LoVo (cell line): Measurements from ENCODE around the gene IL26.

Source experiments
- DNase-seq: peaks from one replicate; pipeline ENCODE4 v3.0.0-alpha.2; 2016; ENCODE audit warnings: low spot score

IL26 gene, protein sequence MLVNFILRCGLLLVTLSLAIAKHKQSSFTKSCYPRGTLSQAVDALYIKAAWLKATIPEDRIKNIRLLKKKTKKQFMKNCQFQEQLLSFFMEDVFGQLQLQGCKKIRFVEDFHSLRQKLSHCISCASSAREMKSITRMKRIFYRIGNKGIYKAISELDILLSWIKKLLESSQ

DNA sequence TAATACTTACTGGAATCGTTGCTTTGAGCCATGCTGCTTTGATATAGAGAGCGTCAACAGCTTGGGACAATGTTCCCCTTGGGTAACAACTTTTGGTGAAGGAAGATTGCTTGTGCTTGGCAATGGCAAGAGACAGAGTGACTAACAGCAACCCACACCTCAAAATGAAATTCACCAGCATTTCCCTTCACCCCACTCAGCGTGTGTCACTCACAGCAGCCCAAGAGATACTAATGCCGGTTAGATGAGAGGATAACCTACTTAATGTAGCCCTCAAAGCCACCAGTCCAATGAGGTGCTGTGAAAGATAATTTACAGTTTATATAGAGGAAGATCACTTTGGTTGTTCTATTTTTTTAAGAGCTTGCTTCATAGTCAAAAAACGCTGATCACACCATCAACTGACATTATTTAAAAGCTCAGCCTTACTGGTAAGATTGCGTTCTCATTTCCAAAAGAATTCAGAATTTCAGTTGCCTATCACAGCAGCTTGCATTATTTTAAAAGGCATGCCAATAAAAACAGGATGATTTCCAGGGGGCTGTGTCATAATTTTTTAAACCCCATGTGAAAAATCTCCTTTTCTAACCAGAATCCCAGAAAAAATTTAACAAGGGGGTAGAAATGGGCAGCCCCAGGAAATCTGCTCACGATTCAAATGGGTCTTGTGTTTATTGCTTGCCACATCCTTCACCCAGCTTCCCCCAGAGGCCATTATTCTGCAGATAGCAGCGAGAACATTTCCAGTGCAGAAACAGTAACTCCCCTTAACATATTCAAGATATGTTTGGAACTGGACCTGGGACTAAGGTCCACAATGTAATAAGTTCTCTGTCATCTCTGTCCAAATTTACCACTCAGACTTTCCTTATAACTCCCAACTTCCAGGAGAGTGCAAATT, at the start of gene IL26:
Gene IL26, minus strand, starts transcription at position 235 of the 901 bp plus-strand sequence. Its CDS starts 54 bp downstream, at position 181.
- no peak for DNase-seq

DNA sequence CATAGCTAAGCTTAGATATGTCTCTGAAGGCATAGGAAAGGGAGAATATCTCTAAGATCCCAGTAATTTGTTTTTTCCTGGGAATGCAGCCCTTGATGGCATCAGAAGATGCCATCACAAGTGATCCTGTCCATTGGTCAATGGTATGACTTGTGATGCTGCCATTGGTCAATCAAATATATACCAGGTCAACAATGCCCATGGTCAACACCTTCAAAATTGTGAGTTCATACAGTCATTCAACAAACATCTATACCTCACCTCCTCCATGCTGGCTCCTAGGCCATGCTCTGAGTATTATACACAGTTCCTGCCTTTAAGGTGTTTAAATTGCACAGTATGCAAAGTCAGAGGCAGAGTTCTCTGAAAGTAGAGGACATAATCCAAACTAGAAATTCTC, 47.1 kb upstream of the IL26 start:
- DNase-seq = no peak

DNA sequence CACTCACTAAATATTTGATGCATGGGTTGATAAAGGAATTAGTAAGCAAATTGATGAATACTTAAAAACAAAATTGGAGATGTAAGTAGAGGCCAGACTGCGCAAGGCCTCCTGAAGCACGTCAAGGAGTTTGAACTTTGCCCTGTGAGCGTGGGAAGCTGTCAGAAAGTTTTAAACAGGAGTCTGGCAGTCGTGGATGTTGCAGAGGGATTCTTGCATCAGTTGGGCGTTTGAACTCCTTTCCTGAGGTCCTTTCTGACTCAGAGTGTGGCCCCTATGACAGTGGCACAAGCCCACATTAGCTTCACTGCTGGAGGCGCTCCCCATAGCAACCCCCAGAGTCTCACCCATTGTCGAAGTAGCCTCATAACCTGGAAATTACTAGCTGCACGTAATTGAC, 45.7 kb upstream of the IL26 start:
- no peak for DNase-seq

DNA sequence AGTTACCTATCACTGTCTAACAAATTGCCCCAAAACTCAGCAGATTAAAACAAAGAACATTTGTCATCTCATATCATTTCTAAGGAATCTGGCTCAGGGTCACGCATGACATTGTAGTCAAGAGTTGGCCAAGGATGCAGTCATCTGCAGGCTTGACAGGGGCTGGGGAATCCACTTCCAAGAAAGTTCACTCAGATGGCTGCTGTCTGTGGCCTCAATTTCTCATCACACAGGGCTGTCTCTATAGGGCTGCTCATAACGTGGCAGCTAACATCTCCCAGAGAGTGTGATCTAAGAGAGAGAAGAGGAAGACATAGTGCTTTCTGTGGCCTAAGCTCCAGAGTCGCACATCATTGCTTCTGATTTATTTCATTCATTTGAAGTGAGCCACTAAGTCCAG, 44.7 kb upstream of the IL26 start:
- DNase-seq = no peak

DNA sequence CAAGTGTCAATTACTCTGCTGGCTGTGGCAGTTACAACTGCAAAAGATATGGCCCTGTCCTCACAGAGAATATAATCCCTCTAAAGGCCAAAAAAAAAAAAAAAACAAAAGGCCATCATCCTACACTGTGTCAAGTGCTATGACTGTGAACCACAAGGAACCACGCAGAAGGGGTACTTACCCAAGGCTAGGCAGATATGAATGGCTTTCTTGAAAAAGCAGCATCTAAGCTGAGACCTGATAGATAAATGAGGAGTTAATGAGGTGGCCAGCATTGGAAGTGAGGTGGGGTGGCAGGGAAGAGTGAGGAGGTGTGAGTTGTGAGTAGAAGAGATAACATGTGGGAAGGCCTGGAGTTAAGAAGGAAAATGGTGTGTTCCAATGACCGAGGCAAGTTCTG, 44.2 kb upstream of the IL26 start:
- no peak for DNase-seq

DNA sequence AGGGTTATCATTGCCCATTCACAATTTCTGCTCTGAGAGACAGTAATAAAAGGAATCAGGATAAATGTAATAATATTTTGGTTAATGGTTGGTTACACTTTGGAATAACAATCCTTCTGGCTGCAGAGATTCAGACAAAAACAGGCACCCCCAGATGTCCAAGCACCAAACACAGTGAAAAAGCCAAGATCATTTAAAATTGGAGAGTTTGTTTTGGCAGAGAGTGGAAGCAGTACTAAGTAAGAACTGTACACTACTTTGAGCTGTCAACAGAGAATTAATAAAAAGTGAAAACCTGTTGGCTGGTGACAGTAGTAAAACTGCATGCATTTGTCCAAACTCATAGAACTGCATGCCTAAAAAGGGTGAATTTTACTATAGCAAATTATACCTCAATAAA, 43.4 kb upstream of the IL26 start:
- DNase-seq = no peak

DNA sequence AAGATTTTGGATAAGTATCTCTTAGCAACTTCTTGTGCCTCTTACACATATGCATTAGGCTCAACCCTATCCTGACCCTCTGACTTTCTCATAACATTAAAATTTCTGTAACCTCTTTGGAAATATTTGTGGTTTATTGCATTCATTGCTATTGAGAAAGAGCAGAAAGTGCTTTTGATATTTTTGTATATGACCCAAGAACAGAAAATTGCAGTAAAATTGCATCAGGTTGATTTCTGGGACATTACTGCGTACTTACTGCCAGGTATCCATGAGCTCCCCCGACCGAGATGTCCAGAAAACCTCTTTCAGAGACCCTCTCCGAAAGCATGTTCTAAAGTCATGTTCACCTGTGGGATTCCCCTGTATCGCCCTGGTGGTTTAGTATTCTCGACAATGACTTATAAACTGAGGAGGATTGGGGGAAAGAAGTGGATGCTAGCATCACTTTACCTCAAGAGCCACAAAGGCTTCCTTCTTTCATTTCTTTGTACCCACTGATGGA, 42.3 kb upstream of the IL26 start:
- DNase-seq = no peak

DNA sequence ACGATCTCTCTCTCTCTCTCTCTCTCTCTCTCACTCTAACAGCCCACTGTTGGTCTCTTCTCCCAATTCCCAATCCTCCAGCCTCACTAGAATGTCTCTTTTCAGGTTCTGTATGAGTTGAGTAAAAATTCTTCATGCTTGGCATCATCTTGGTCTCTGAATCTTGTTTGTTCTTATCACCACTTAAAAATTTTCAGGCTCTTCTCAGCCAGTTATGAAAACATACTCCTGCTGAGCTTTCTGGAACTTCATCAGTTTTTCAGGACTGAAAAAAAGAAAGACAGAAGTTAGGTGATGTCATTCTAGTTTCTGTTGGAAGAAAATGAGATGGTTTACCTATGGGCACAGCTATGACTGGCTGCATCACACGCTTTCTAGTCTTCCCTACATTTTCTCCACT, 39.2 kb upstream of the IL26 start:
- no peak for DNase-seq

DNA sequence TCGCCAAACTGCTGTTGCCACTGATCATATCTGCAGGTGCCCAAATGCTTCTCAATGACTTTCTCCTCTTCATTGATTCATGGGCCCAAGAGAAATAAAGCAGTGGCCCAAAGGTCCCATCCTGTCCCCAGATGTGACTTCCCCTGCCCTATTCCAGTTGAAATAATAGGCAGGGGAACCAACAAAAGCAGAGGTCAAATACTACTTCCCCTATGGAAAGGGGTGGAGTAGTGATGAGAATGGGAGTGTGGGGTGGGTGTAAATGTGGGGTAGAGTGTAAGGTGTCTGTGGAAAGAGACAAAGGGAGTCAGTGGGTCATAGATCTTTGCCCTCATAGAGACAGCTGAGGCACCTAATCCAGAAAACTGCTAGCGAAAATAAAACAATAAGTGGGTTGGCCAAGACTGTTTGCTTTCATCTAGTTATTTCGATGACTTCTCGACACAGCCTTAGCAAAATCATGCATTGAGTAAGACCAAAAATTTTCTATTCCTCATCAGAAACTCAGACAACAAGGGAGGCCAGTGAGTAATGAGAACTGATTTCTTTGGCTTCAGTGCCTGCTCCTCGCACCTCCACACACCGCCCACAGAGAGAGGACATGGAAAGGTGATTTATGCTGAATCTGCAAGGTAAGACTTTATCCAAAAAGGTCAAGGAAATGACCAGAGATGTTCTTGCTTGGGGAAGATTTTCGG, 38.7 kb upstream of the IL26 start:
- no peak for DNase-seq

DNA sequence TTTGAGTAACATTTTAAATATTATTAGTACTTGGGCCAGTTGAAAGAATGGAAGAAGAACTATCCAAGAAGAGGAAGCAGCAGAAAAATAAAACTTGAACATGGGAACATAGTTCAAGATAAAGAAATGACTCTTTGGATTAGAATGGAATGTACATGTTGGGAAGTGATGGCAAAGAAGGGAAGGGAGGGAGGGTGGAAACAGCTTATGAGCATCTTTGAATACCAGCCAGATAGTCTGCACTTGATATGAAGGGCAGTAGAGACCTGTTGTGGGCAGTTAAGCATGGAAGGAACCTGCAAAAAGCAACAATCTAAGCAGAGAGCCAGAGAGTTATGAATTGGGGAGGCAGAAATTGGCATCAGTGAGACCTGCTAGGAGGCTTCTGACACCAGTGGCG, 37.8 kb upstream of the IL26 start:
- no peak for DNase-seq

DNA sequence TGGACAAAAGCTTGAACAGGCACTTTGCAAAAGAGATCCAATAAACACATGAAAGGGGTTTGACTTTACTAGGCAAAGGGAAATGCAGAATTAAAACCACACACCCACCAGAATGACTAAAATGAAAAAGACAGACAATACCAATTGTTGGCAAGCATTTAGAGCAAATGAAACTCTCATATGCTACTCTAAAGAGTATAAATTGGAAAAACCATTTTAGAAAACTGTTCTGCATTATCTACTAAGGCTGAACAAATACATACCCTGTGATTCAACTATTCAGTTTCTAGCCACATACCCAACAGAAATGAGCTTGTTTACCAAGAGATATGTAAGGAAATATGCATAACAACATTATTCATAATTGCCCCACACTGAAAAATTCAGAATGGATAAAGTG, 36.3 kb upstream of the IL26 start:
- DNase-seq = no peak

DNA sequence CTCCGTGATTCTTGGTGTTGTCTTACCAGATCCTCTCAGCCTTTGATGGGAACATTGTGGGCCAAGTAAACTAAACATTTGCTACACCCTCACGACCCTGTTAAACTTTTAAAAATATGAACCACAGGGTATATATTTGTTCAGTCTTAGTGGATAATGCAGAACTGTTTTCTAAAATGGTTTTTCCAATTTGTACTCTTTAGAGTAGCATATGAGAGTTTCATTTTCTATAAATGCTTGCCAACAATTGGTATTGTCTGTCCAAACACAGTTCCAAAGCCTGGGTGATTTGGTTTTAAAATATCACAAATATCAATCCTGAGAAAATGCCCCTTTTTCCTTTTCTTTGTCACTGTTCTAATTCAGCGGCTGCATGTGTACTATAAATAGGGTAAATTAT, 34.5 kb upstream of the IL26 start:
- no peak for DNase-seq

DNA sequence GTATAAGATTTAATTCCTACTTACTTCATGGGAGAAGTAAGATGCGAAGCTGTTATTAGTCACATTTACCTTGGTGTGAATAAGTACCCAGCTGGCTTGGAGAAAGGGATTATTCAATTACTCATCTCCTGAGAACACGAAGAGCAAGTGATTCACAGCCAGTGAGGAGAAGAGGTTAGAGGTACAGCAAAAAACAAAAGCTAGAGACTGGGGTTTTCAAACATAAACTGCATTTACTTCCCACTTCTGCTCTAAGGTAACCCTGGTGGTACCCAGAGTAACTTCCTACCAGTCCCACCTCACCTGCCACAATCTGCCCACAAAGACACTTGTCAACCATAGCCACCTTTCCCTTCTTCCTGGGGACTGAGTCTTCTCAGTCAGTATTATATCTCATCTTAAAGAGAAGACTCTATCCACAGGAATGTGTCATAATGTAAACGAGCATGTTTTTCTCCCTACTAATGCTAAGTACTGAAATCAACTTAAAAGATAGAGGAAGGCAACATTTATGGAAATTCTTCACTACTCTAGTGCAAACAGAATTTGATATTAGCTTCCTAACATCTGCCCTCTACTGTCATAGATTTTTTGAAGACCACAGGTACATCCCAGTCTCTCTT, 33.8 kb upstream of the IL26 start:
- no peak for DNase-seq

DNA sequence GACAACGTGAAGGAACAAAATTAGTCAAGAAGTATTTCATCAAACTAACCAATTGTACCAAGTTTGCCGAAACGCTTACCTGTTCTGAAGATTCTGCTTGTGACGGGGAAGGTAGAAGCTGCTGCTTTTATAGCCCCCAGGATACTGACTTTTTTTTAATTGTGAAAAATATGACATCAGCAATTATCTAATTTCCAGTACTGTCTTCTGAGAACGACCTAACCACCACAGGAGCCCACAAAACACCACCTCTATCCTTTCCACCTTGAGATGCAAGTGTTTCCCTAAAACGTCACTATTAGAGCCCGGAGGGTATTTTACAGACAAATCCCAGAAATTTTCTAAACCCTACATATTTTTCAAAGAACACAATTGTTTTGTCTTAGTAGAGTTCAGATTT, 27.9 kb upstream of the IL26 start, which contains the start of gene IL22:
Gene IL22, minus strand, starts transcription at position 101 of the 400 bp plus-strand sequence. CDS start 156 bp downstream, outside the sequence.
- no peak for DNase-seq

DNA sequence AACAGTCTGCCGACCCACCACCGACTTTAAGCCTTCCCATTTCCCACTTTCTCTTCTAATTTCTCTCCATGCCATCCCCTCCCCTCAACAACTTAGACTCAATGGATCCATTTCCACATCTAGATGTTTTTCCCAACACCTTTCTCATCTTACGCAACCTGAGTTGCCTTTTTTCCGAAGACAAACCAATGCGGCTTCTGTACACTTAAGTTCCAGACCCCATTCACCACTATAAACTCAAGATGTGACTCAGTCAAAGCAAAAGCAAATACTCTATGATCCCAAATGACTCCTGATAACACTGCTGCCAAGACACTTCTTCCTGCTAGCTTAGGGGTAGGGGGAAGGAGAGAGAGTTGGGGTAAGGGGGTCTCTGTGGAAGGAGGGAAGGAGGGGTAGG, 26.5 kb upstream of the IL26 start:
- no peak for DNase-seq

DNA sequence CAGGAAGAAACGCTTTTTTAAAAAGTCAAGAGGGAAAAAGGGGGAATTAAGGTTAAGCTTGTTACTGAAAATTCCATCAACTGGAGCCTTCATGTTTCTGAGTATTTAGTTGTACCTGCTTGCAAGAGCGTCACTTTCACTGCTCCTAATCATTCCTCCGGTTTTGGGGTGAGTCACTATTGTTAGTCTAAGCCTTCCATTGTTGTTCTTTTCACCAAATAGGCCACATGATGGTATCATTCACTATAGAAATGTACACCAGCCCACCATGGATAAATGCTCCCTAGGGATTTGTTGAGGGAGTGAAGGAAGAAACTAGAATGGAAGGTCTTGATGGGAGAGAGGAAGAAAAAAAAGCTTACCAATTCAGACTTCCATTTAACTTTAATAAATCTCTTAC, 24.8 kb upstream of the IL26 start:
- DNase-seq = no peak

DNA sequence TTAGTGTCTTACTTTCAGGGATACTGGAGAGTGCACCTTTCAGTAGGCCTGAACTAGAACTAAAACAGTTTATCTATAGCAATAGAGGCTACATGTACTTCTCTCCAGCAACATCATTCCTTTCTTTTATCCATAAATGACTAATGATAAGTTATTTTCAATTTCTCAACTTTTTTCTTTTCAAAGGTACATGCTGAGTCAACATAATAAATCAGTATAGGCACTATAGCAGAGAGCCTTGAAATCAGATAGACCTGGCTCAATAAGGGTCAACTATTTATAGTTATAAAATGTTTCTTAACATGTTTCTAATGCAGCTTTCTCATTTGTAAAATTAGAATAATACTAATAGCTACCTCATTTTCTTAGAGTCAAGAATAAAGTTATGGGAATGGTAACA, 22.2 kb upstream of the IL26 start:
- DNase-seq = no peak

DNA sequence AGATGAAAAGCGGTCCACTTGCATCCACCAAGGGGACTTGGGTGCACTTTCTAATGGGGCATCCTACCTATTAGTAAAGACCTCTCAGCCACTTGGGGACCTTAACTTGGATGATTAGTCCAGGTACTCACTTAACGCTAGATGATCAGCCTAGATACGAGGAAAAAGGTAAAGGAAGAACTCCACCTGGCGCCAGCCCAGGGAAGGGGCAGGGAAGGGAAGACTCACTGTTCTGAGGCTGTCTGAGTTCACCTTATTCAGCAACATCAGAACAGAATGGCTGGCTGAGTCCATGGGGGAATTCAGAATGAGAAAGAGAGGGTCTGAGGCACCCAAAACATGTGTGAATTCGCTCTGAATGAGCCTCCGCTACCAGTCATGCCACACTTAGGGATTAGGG, 20.7 kb upstream of the IL26 start:
- no peak for DNase-seq

DNA sequence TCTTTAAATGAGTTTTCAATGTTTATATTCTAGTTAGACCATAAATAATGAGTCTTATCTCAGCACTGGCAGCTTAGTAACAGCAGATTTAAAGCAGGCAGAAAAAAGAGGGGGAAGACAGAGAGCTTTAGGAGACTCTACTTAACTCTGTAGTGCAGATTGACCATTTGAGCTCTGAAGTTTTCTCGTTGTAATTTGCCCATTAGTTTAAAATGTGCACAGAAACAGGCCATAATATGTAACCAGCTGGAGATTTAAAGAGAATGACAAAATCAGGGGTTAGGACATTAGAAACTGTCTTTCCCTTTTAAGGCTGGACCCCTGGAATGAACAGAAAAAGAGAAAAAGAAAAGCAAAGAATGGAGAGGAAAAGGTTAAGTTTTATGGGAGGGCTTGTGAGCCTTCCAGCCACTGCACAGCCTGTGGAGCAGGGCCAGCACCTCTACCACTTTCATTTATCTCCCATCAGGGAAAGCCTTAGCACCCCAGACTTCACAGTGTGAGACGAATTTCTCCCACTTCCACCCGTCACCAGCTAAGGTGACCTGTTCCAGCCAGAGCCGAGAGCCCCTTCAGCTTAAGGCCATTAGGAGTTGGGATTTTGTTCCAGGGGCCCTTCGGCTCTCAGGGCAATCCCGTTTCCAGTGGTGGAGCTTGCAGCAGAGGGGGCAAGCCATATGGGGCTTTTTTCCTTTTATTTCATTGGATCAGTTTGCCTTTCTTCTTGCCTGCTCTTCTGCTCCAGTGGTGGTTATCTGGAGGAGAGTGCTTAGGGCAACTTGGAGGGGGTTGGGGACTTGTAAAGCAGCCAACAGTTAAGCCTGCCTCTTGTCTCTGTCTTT, 19.8 kb upstream of the IL26 start:
- no peak for DNase-seq

DNA sequence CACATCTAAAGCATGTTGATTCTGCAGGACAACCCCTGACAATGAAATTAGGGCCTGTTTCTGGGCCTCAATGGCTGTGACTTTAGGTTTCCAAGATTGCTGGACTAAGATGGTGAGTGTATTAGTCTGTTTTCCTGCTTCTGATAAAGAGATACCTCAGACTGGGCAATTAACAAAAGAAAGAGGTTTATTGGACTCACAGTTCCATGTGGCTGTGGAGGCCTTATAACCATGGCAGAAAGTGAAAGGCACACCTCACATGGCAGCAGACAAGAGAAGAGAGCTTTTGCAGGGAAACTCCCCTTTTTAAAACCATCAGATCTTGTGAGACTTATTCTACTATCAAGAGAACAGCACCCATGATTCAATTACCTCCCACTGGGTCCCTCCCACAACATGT, 17.2 kb upstream of the IL26 start:
- no peak for DNase-seq

DNA sequence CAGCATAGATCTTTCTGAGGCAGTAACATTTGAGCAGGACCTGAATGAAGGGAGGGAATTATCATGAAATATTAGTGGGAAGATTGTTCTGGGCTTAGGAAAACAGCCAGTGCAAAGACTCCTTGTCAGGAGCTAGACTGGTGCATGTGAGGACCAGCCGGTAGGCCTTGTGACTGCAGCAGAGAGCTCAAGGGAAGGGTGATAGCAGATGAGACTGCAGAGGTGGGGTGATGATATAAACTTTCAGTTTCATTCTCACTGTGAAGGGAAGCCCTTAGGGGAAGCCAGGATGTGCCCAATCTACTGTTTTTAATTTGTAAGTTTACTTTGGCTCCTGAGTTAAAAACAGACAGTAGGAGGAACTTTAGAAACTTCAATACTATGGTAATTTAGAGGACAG, 15.4 kb upstream of the IL26 start:
- DNase-seq = no peak

DNA sequence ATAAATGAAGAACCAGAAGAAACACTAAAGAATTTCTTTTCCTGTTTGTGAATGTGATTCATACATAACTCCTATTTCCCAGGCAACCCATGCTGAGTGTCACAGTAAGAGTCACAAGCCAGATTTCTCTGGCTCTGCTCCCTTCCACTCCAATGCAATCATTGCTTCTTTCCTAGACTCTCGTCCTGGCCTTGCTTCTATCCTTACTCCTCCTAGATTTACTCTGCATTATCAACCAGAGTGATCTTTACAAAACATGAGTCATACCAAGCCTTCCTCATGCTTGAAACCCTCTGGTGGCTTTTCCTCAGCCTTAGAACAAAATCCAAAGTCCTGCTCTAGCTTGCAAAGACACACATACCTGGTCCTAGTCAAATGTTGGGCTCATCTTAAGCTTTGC, 14.5 kb upstream of the IL26 start:
- DNase-seq = peak; percentile 54
